Fibroblast of skin of left biceps (primary cell): ENCODE results near the gene TUBB1.

Experiments
- DNase-seq, 2 experiments: peaks; one replicate each; pipeline ENCODE4 v3.0.0-alpha.2; 2013; ENCODE audit warnings: low read depth in 2 of 2

The TUBB1 gene

DNA sequence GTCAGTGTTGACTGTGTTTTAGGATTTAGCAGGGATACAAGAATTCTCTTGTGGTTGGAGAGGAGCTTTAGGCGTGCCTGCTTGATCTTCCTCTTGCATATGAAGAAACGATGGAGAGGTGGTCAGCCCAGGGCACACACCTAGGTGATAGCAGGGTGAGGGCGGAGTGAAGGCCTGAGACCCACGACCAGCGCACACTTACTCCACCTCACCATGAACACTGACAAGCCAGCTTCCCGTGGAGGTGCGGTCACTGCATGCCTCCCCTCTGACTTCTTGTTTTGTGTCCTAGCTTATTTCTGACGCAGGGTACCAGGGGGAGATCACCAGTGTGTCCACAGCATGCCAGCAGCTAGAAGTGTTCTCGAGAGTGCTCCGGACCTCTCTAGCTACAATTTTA lies 30.0 kb upstream of the TUBB1 start:
- DNase-seq = no peak

DNA sequence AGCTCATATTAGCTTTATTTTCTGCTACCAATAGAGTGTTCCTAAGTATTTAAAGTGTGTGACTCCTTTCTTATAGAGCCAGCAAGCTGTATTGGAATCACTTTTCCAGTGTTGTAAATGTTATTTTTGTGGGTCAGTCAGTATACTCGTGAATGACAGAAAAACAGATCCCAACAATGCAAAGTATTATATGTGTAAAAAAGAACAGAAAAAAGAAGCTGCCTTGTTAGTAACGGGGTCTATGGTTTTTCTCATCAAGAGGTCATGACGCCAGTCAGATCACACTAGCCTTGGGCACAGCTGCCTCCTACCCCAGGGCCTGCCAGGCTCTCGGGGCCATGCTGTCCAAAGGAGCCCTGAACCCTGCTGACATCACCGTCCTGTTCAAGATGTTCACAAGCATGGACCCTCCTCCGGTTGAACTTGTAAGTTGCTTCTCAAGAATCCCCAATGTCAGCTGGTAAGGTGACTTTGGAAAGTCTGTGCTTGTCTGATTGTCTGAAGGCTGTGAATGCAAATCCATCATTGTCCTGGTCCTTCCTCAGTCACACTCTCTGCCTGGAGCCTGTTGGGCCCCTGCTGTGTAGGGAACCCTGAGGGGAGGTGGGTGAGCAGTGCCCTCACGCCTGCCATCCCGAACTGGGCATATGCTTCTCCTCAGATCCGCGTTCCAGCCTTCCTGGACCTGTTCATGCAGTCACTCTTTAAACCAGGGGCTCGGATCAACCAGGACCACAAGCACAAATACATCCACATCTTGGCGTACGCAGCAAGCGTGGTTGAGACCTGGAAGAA lies 28.4 kb upstream of the TUBB1 start:
- no peak for DNase-seq

DNA sequence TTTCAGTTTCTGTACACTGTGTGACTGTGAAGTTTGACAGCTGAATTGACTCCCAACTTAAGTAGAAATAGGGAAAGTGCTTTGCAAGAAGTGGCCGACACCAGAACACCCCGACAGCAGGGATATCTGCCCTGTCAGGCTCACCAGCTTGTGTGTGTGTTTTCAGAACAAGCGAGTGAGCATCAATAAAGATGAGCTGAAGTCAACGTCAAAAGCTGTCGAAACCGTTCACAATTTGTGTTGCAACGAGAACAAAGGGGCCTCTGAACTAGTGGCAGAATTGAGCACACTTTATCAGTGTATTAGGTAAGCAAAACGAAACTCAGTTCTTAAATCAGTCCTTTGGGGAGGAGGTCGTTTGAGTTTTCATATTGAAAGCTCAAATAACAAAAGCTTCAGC lies 27.5 kb upstream of the TUBB1 start:
- no peak for DNase-seq

DNA sequence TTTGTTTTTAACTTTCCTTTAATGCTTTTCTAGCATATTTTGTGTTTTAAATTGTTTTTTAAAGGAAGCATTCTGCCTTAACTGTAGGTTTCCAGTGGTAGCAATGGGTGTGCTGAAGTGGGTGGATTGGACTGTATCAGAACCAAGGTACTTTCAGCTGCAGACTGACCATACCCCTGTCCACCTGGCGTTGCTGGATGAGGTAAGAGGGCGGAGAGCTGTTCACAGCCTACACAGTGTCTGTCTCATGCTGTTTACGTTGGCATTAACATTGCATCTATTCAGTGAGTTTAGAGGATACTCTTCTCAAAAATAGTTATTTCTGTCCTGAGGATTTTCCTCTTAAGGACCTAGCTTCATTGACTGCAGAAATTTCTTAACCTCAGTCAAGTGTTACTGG lies 26.3 kb upstream of the TUBB1 start:
- no peak for DNase-seq

- DNase-seq = no peak
Observed at GRCh38 chr20:58993332-58994248, 25.6 kb upstream of the TUBB1 start.

GRCh38 chr20:58994390-58995159 lies 24.7 kb upstream of the TUBB1 start:
- DNase-seq = no peak

GRCh38 chr20:58995461-58996225 lies 23.6 kb upstream of the TUBB1 start:
- DNase-seq = no peak

DNA sequence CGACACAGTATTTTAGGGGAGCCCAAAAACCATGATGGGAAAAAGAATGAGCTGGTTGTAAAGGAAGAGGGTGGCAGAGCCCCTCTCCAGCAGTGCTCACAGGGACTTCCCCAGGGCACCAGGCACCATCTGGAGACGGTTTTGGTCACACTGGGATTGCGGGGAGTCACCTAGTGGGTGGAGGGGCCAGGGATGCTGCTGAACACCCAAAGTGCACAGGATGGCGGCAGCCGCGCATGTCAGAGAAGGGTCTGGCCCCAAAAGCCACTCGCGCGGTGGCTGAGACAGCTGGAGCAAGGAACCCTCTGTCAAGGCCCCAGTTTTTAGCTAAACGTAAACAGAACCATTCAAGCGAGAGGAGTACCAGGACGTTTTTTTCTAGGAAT lies 23.0 kb upstream of the TUBB1 start:
- DNase-seq = no peak

GRCh38 chr20:58997141-58997770 lies 22.0 kb upstream of the TUBB1 start:
- no peak for DNase-seq

GRCh38 chr20:58998656-58999055 lies 20.6 kb upstream of the TUBB1 start:
- no peak for DNase-seq

DNA sequence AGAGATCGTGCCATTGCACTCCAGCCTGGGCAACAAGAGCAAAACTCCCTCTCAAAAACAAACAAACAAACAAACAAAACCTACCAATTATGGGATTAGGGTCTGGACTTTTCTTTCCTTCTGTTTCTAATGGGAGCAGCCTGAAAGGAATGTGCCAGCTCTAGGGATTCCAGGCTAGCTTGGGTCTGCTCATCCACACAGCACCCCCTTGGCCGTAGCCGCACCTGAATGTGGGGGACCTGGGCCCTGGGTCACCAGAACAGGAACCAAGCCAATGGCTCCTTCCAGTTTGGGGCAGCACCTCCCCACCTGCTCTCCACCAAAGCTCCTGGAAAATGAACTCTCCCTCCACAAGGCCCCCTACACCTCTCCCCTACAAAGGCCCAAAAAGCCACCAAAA lies 18.9 kb upstream of the TUBB1 start:
- DNase-seq = no peak

GRCh38 chr20:59001068-59001448 lies 18.2 kb upstream of the TUBB1 start:
- no peak for DNase-seq

- no peak for DNase-seq
Observed at GRCh38 chr20:59001449-59002171, 17.6 kb upstream of the TUBB1 start.

DNA sequence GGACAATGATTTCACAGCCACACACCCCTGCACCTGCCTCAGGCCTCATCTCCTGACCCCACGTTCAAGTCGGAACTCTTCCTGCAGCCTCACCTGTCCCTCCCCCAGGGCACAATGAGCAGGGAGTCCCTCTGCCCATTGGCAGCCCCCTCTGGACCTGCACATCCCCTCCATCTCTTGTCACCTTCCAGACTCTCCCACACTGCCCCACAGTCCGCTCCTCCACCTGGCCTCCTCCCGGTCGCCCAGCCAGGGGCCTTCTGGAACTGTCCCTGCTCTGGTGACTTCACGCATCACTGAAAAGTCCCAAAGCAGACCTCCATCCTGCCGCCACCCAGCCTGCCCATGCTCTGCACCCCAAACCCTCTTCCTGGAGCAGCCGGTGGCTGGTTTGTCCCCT lies 16.8 kb upstream of the TUBB1 start:
- DNase-seq = no peak

- DNase-seq = no peak
Observed at GRCh38 chr20:59002874-59003399, 16.3 kb upstream of the TUBB1 start.

DNA sequence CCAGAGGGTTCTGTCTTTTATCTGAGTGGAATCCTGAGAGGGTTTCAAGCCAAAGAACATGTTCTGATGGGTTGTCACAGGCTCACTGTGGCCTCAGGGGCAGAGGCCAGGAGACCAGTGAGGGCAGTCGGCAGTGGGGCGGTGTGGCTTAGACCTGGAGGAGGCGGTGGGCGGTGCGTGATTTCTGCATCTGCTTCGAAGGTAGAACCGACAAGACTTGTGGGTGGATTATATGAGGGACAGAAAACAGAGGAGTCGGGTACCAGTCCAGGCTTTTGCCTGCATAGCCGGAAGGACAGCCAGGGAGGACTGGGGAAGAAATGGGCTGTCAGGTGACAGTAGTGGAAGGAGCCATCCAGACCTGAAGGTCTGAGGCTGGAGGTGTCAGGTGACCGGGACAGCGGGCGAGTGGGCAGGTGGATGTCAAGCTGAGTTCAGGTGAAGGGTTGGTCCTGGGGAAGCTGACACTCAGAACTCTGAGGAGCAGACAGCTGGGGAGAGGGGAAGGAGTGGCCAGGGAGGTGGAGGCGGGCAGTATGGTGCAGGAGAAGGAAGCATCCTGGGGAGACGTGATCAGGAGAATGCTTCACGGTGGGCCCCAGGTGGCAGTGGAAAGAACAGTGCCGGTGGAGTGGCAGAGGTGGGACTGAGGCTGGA lies 15.3 kb upstream of the TUBB1 start:
- no peak for DNase-seq

DNA sequence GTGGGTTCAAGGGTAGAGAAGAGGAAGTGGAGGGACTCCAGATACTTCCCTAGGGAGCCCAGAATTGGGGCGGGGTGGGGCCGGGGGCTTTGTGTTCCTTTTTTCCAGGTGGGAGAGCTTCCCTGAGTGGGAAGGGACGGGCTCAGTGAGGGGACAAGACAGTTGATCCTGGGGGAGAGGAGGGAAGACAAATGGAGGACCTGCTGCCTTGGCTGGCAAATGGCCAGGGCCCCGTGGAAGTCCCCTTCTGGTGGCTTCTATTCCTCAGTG lies 14.8 kb upstream of the TUBB1 start:
- no peak for DNase-seq

DNA sequence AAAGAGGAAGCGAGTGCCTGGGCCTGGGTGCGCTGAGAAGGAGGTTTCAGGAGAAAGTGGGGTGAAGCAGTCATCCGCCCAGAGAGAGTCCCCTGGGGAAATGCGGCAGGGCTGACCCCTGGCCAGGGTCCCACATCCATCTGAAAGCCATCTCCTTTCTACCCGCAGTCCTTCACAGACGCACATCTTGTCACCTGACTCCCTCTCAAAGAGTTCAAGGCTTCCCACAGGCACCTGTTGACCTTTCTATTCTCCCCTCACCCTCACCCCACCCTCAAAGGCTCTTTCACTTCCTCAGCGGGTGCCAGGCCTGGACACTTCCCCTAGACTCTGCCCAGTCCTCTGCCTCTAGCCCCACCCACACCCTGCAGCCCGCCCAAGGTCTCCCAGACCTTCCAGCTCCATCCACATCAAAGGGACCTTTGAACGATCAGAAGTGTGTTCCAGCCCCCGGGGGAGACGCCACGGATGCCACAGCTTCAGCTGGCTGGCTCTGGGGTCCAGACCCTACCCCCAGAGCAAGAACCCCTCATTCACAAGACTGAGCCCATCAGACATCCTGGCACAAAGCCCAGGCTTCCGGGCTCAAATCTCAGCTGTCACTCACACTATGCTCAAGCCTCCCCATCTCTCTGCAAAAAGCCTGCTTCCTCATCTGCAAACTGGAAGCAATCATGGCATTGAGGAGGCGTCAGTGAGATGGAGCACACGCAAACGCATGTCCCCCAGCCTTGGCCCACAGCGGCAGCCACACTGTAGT lies 14.3 kb upstream of the TUBB1 start:
- no peak for DNase-seq

- DNase-seq = no peak
Observed at GRCh38 chr20:59005523-59006166, 13.6 kb upstream of the TUBB1 start.
